ENCODE results near the gene RNPS1.

The RNPS1 gene

DNA sequence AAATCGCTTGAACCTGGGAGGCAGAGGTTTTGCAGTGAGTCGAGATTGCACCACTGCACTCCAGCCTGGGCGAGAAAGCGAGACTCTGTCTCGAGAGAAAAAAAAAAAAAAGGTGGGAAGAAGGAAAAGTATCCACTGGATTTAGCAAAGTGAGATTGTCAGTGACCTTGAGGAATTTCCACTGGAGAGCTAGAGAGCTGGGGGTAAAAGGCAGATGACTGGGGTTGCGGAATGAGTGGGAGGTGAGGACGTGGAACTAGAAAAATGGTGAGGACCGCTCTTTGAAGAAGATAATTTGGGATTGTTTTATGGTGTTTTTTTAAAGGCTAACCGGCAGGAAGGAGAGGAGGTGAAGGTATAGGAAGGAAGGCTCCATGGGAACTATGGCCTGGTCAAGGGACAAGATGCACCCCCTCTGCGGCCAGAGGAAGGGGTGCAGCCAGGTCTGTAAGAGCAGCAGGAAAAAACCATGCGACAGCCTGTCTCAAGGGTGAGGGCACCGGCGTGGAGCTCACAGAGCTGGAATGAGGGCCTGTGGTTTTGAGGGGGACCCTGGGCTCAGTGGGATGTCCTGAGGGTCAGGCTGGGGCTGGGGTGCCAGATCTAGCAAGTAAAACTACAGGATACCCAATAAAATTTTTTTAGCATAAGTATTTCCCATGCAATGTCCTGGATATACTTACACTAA, 63.4 kb downstream of the RNPS1 start:
- H3K27ac ChIP-seq = peak overlapping the region; percentile 85
- TF ChIP-seq ZFX (IDR thresholded peaks at IDR 0.05; ENCODE audit: borderline replicate concordance) (no peak), CTCF (IDR thresholded peaks at IDR 0.05) (no peak)

Measured in 22Rv1 (cell line).